Liver (tissue), 9 donors: Measurements from ENCODE around the gene ZDHHC11B. TPM values are rescaled to one million over a fixed set of nuclear protein-coding genes. Genes with fewer than 3 reads are reported as not detected.
"Not testable (repeated sequence)": the region's sequence is repeated elsewhere in the genome, so short reads cannot be mapped to it uniquely, and the experiment has no call there.

Experiments
- DNase-seq: peaks from one replicate; pipeline ENCODE4 v3.0.0-alpha.2; 2017; ENCODE audit warnings: low spot score
- H3K27ac ChIP-seq, 2 donors: one replicate each; pipeline ENCODE4 v1.7.0; 2013; ENCODE audit warnings: inconsistent platforms in 2 of 2, low read length in 2 of 2, control low read depth in 1 of 2, low read depth in 1 of 2, mild to moderate bottlenecking in 1 of 2
- H3K27me3 ChIP-seq, 4 donors: one replicate each; pipeline versions ENCODE4 v1.6.1 to v1.7.0; 2013; ENCODE audit warnings: low read length in 3 of 4, inconsistent platforms in 1 of 4, mild to moderate bottlenecking in 1 of 4, moderate library complexity in 1 of 4; ENCODE audit not compliant: control insufficient read depth in 4 of 4, insufficient read depth in 4 of 4
- H3K36me3 ChIP-seq, 4 donors: one replicate each; pipeline versions ENCODE4 v1.6.1 to v1.7.0; 2013; ENCODE audit warnings: low read length in 3 of 4, mild to moderate bottlenecking in 3 of 4, low read depth in 1 of 4, moderate library complexity in 1 of 4; ENCODE audit not compliant: control insufficient read depth in 4 of 4, insufficient read depth in 3 of 4
- H3K4me1 ChIP-seq, 4 donors: one replicate each; pipeline versions ENCODE4 v1.6.1 to v1.7.0; 2013; ENCODE audit warnings: low read length in 3 of 4, mild to moderate bottlenecking in 3 of 4, moderate library complexity in 1 of 4; ENCODE audit not compliant: control insufficient read depth in 4 of 4, insufficient read depth in 4 of 4
- H3K4me3 ChIP-seq, 3 donors: one replicate each; pipeline versions ENCODE4 v1.6.1 to v1.7.0; 2013; ENCODE audit warnings: low read length in 3 of 3, control low read depth in 1 of 3, low read depth in 1 of 3, mild to moderate bottlenecking in 1 of 3
- H3K9ac ChIP-seq, 2 donors: one replicate each; pipeline ENCODE4 v1.7.0; 2013; ENCODE audit warnings: low read length in 2 of 2, mild to moderate bottlenecking in 2 of 2, moderate library complexity in 2 of 2, control low read depth in 1 of 2, low read depth in 1 of 2
- H3K9me3 ChIP-seq, 4 donors: one replicate each; pipeline versions ENCODE4 v1.6.1 to v1.7.0; 2013; ENCODE audit warnings: low read length in 3 of 4; ENCODE audit not compliant: control insufficient read depth in 4 of 4
- ATF3 ChIP-seq: IDR thresholded peaks from 2 replicates; pipeline ENCODE4 v1.6.1; 2016; ENCODE audit warnings: antibody characterized with exemption
- CTCF ChIP-seq: fragments of 150-350 bp; IDR thresholded peaks from 2 replicates; pipeline ENCODE4 v1.5.1; 2017; ENCODE audit warnings: improper control_type of control experiment, low read depth, low read length; ENCODE audit not compliant: missing input control
- EGR1 ChIP-seq, 2 donors: IDR thresholded peaks; 2 replicates each; pipeline ENCODE4 v1.6.1; 2016 to 2018; ENCODE audit warnings: antibody characterized with exemption in 2 of 2, low read depth in 2 of 2
- FOXA1 ChIP-seq: IDR thresholded peaks from 2 replicates; pipeline ENCODE4 v1.6.1; 2016; ENCODE audit warnings: antibody characterized with exemption
- FOXA2 ChIP-seq: IDR thresholded peaks from 2 replicates; pipeline ENCODE4 v1.6.1; 2016; ENCODE audit warnings: antibody characterized with exemption
- GABPA ChIP-seq, 2 donors: IDR thresholded peaks in 1 of 2; conservative IDR thresholded peaks in 1 of 2; 2 replicates each; pipeline ENCODE4 v1.6.1; 2016; ENCODE audit warnings: antibody characterized with exemption in 2 of 2, mild to moderate bottlenecking in 1 of 2, moderate library complexity in 1 of 2
- HNF4A ChIP-seq, 2 donors: conservative IDR thresholded peaks; 2 replicates each; pipeline ENCODE4 v1.6.1; 2016; ENCODE audit warnings: antibody characterized with exemption in 2 of 2, mild to moderate bottlenecking in 2 of 2
- HNF4G ChIP-seq: IDR thresholded peaks from 2 replicates; pipeline ENCODE4 v1.6.1; 2016; ENCODE audit warnings: antibody characterized with exemption
- JUND ChIP-seq, 2 donors: IDR thresholded peaks; 2 replicates each; pipeline ENCODE4 v1.6.1; 2016; ENCODE audit warnings: antibody characterized with exemption in 2 of 2
- MAX ChIP-seq: IDR thresholded peaks from 2 replicates; pipeline ENCODE4 v1.6.1; 2016; ENCODE audit warnings: antibody characterized with exemption
- NR2F2 ChIP-seq: IDR thresholded peaks from 2 replicates; pipeline ENCODE4 v1.6.1; 2016; ENCODE audit warnings: antibody characterized with exemption
- RAD21 ChIP-seq, 2 donors: IDR thresholded peaks; 2 replicates each; pipeline ENCODE4 v1.6.1; 2016; ENCODE audit warnings: antibody characterized with exemption in 2 of 2, mild to moderate bottlenecking in 2 of 2
- REST ChIP-seq: IDR thresholded peaks from 2 replicates; pipeline ENCODE4 v1.6.1; 2016; ENCODE audit warnings: antibody characterized with exemption, mild to moderate bottlenecking
- RXRA ChIP-seq, 2 donors: IDR thresholded peaks; 2 replicates each; pipeline ENCODE4 v1.6.1; 2017 to 2018; ENCODE audit warnings: antibody characterized with exemption in 2 of 2, mild to moderate bottlenecking in 1 of 2
- SP1 ChIP-seq: IDR thresholded peaks from 2 replicates; pipeline ENCODE4 v1.6.1; 2018; ENCODE audit warnings: antibody characterized with exemption, mild to moderate bottlenecking
- TAF1 ChIP-seq: conservative IDR thresholded peaks from 2 replicates; pipeline ENCODE4 v1.6.1; 2016; ENCODE audit warnings: antibody characterized with exemption, mild to moderate bottlenecking
- YY1 ChIP-seq: IDR thresholded peaks from 2 replicates; pipeline ENCODE4 v1.6.1; 2016; ENCODE audit warnings: antibody characterized with exemption, mild to moderate bottlenecking
- ZBTB33 ChIP-seq: IDR thresholded peaks from 2 replicates; pipeline ENCODE4 v1.6.1; 2016; ENCODE audit warnings: antibody characterized with exemption
- WGBS: extraction: QIAGEN DNeasy Blood & Tissue Kit; methylation state at CpG from one replicate; pipeline ENCODE4 v1.1.7; 2013; 5-methylcytosine and 5-hydroxymethylcytosine counted together
- polyA plus RNA-seq, 2 donors: library from polyadenylated mRNA; stranded (reverse) in 1 of 2; unstranded in 1 of 2; fragments of 200-250 nt in 1 of 2; fragments of >200 nt in 1 of 2; fragmentation: Nextera tagmentation in 1 of 2; extraction: Ambion mirVana in 1 of 2; gene quantifications; one replicate each; pipeline versions ENCODE4 v1.2.1 to v1.2.3, GENCODE V29; 2013 to 2015
- total RNA-seq, 2 donors: library from RNA; depleted of rRNA; stranded (reverse); fragments of >200 nt; gene quantifications; one replicate each; pipeline ENCODE4 v1.2.3, GENCODE V29; 2014
- donor health status: healthy.
- donor health status: healthy.
- donor health status: healthy.
- donor health status: healthy.
- donor health status: healthy.

ZDHHC11B gene
- total and polyA plus RNA-seq, 4 donors = 0.37 to 2.1 (median 0.62) TPM

GRCh38 chr5:816176-816575, 31.6 kb upstream of the ZDHHC11B start:
- Histone ChIP-seq H3K4me1 (peaks cover 0 to 9% (median 2%) of the 10 kb centered on the region in 4 donors), H3K27me3 (no peaks in the 10 kb centered on the region), H3K27ac (no peak overlapping the region), H3K36me3 (peaks cover 0 to 2% (median 0%) of the 10 kb centered on the region in 4 donors), H3K9ac (no peak overlapping the region), H3K9me3 (no peaks in the 10 kb centered on the region), H3K4me3 (no peak overlapping the region)
- no peak for TF ChIP-seq HNF4A (conservative IDR thresholded peaks at IDR 0.05)
- no peak for TF ChIP-seq SP1
- TF ChIP-seq HNF4G = no peak
- TF ChIP-seq TAF1 = no peak
- no peak for TF ChIP-seq FOXA2
- DNase-seq = no peak
- WGBS = 98% methylated on average over 15 of the region's 15 CpGs

GRCh38 chr5:815449-815848, 30.9 kb upstream of the ZDHHC11B start:
- TF ChIP-seq ZBTB33 = no peak
- no peak for TF ChIP-seq CTCF
- TF ChIP-seq NR2F2 = no peak
- no peak for TF ChIP-seq RAD21 (IDR thresholded peaks at IDR 0.05)
- no peak for TF ChIP-seq FOXA2
- TF ChIP-seq YY1 = no peak
- TF ChIP-seq REST = no peak
- TF ChIP-seq MAX = no peak
- no peak for TF ChIP-seq TAF1
- no peak for TF ChIP-seq EGR1 (IDR thresholded peaks at IDR 0.05; ENCODE audit: low read depth in 2 of 2)
- TF ChIP-seq RXRA (IDR thresholded peaks at IDR 0.05) = no peak
- no peak for TF ChIP-seq ATF3
- TF ChIP-seq FOXA1 = no peak
- no peak for TF ChIP-seq JUND (IDR thresholded peaks at IDR 0.05)
- no peak for TF ChIP-seq HNF4G
- TF ChIP-seq GABPA (IDR thresholded peaks at IDR 0.05 in 1 of 2, conservative IDR thresholded peaks at IDR 0.05 in 1 of 2) = no peak
- no peak for TF ChIP-seq SP1
- no peak for TF ChIP-seq HNF4A (conservative IDR thresholded peaks at IDR 0.05)

GRCh38 chr5:813575-813974, 29.0 kb upstream of the ZDHHC11B start:
- not testable (repeated sequence) for H3K4me1 ChIP-seq, H3K27me3 ChIP-seq, H3K27ac ChIP-seq, H3K9ac ChIP-seq, H3K36me3 ChIP-seq, DNase-seq, H3K9me3 ChIP-seq, H3K4me3 ChIP-seq
- WGBS = 93% methylated on average over 5 of the region's 5 CpGs

More at GRCh38 chr5:815449-815848, 30.9 kb upstream of the ZDHHC11B start:
- DNase-seq = no peak
- Histone ChIP-seq H3K27me3 (no peaks in the 10 kb centered on the region), H3K9me3 (no peaks in the 10 kb centered on the region), H3K27ac (no peak overlapping the region), H3K4me1 (peaks cover 0 to 8% (median 2%) of the 10 kb centered on the region in 4 donors), H3K9ac (no peak overlapping the region), H3K36me3 (peaks cover 0 to 2% (median 0%) of the 10 kb centered on the region in 4 donors), H3K4me3 (no peak overlapping the region)
- WGBS = 97% methylated on average over 3 of the region's 3 CpGs

GRCh38 chr5:811384-811783, 26.9 kb upstream of the ZDHHC11B start:
- DNase-seq = not testable (repeated sequence)

More at GRCh38 chr5:811384-811783, 26.9 kb upstream of the ZDHHC11B start:
- 89% methylated on average over 8 of the region's 9 CpGs for WGBS
- H3K4me3 ChIP-seq, H3K27ac ChIP-seq, H3K9ac ChIP-seq, H3K27me3 ChIP-seq, H3K9me3 ChIP-seq, H3K4me1 ChIP-seq, H3K36me3 ChIP-seq: not testable (repeated sequence)
